KMS-11 (cell line): ENCODE data around the gene HNRNPAB.

Source experiments
- H2AFZ ChIP-seq: fragments of 200-600 bp; sonication (generic); 2 replicates; pipeline ENCODE4 v1.6.1; 2016; ENCODE audit warnings: antibody characterized with exemption, mixed run types, low read depth
- H3K27ac ChIP-seq: fragments of 200-600 bp; sonication (generic); 2 replicates; pipeline ENCODE4 v1.6.1; 2016; ENCODE audit warnings: mild to moderate bottlenecking, mixed run types
- H3K27me3 ChIP-seq: fragments of 200-600 bp; sonication (generic); 2 replicates; pipeline ENCODE4 v1.6.1; 2017; ENCODE audit warnings: mild to moderate bottlenecking, low read depth, mixed run types, moderate library complexity; ENCODE audit not compliant: insufficient read depth
- H3K36me3 ChIP-seq: fragments of 200-600 bp; sonication (generic); 2 replicates; pipeline ENCODE4 v1.6.1; 2017; ENCODE audit warnings: mild to moderate bottlenecking, mixed run types; ENCODE audit not compliant: insufficient read depth
- H3K4me1 ChIP-seq: fragments of 200-600 bp; sonication (generic); 2 replicates; pipeline ENCODE4 v1.6.1; 2016; ENCODE audit warnings: mild to moderate bottlenecking, low read depth, mixed run types; ENCODE audit not compliant: poor library complexity, severe bottlenecking
- H3K4me2 ChIP-seq: fragments of 200-600 bp; sonication (generic); 2 replicates; pipeline ENCODE4 v1.7.0; 2016; ENCODE audit warnings: mild to moderate bottlenecking, mixed run types
- H3K4me3 ChIP-seq: fragments of 200-600 bp; sonication (generic); IDR thresholded peaks from 2 replicates; pipeline ENCODE4 v1.6.1; 2017; ENCODE audit warnings: low read depth, low read length, mixed read lengths; ENCODE audit not compliant: insufficient read depth
- H3K79me2 ChIP-seq: fragments of 200-600 bp; sonication (generic); 2 replicates; pipeline ENCODE4 v1.6.1; 2016; ENCODE audit warnings: low read depth, mixed run types; ENCODE audit not compliant: insufficient read depth
- H3K9ac ChIP-seq: fragments of 200-600 bp; sonication (generic); 2 replicates; pipeline ENCODE4 v1.6.1; 2016; ENCODE audit warnings: mild to moderate bottlenecking, mixed run types
- H4K20me1 ChIP-seq: fragments of 200-600 bp; sonication (generic); 2 replicates; pipeline ENCODE4 v1.6.1; 2016; ENCODE audit warnings: mild to moderate bottlenecking, mixed run types; ENCODE audit not compliant: insufficient read depth
- CTCF ChIP-seq: fragments of 200-600 bp; sonication (generic); conservative IDR thresholded peaks from 2 replicates; pipeline ENCODE4 v1.6.1; 2017; ENCODE audit warnings: low read depth, mild to moderate bottlenecking, antibody characterized with exemption, low read length, moderate library complexity, mixed read lengths

Gene HNRNPAB

GRCh38 chr5:178192244-178192643 is 12.1 kb upstream of the HNRNPAB start:
- Histone ChIP-seq H3K27me3 (no peaks in the 10 kb centered on the region), H3K27ac (no peak overlapping the region)

GRCh38 chr5:178192787-178193186 is 11.5 kb upstream of the HNRNPAB start:
- Histone ChIP-seq H3K4me2 (no peak overlapping the region), H3K27me3 (no peaks in the 10 kb centered on the region), H3K27ac (no peak overlapping the region), H3K79me2 (no peaks in the 10 kb centered on the region), H4K20me1 (no peaks in the 10 kb centered on the region), H3K4me1 (no peaks in the 10 kb centered on the region), H3K4me3 (no peak overlapping the region), H3K36me3 (no peaks in the 10 kb centered on the region), H2AFZ (no peak overlapping the region), H3K9ac (no peak overlapping the region)
- no peak for TF ChIP-seq CTCF

More at GRCh38 chr5:178192244-178192643, 12.1 kb upstream of the HNRNPAB start:
- H2AFZ ChIP-seq: no peak overlapping the region
- H3K9ac ChIP-seq: no peak overlapping the region
- no peak for TF ChIP-seq CTCF
- no peaks in the 10 kb centered on the region for H3K36me3 ChIP-seq
- no peaks in the 10 kb centered on the region for H3K79me2 ChIP-seq
- no peaks in the 10 kb centered on the region for H3K4me1 ChIP-seq
- H3K4me3 ChIP-seq: no peak overlapping the region
- no peak overlapping the region for H3K4me2 ChIP-seq
- H4K20me1 ChIP-seq: no peaks in the 10 kb centered on the region

GRCh38 chr5:178193251-178193809 is 11.0 kb upstream of the HNRNPAB start:
- H3K4me3 ChIP-seq: no peak overlapping the region
- H2AFZ ChIP-seq: no peak overlapping the region
- no peaks in the 10 kb centered on the region for H3K4me1 ChIP-seq
- H3K27ac ChIP-seq: no peak overlapping the region
- no peak overlapping the region for H3K4me2 ChIP-seq
- no peak overlapping the region for H3K9ac ChIP-seq
- no peak for TF ChIP-seq CTCF
- no peaks in the 10 kb centered on the region for H3K79me2 ChIP-seq
- no peaks in the 10 kb centered on the region for H3K27me3 ChIP-seq
- H3K36me3 ChIP-seq: no peaks in the 10 kb centered on the region
- H4K20me1 ChIP-seq: no peaks in the 10 kb centered on the region

- no peaks in the 10 kb centered on the region for H3K79me2 ChIP-seq
- H3K4me1 ChIP-seq: no peaks in the 10 kb centered on the region
- no peaks in the 10 kb centered on the region for H3K27me3 ChIP-seq
- no peak overlapping the region for H3K9ac ChIP-seq
- no peak overlapping the region for H3K4me3 ChIP-seq
- no peak overlapping the region for H3K4me2 ChIP-seq
- no peak for TF ChIP-seq CTCF
- H3K27ac ChIP-seq: no peak overlapping the region
- no peak overlapping the region for H2AFZ ChIP-seq
- no peaks in the 10 kb centered on the region for H3K36me3 ChIP-seq
- H4K20me1 ChIP-seq: no peaks in the 10 kb centered on the region
These were observed 10.3 kb upstream of the HNRNPAB start for GRCh38 chr5:178194026-178194425.
